Measurements from ENCODE around the gene FARS2.
A peak's percentile ranks its signal among the peaks of the same experiment; 100 is the strongest.

The FARS2 gene

DNA sequence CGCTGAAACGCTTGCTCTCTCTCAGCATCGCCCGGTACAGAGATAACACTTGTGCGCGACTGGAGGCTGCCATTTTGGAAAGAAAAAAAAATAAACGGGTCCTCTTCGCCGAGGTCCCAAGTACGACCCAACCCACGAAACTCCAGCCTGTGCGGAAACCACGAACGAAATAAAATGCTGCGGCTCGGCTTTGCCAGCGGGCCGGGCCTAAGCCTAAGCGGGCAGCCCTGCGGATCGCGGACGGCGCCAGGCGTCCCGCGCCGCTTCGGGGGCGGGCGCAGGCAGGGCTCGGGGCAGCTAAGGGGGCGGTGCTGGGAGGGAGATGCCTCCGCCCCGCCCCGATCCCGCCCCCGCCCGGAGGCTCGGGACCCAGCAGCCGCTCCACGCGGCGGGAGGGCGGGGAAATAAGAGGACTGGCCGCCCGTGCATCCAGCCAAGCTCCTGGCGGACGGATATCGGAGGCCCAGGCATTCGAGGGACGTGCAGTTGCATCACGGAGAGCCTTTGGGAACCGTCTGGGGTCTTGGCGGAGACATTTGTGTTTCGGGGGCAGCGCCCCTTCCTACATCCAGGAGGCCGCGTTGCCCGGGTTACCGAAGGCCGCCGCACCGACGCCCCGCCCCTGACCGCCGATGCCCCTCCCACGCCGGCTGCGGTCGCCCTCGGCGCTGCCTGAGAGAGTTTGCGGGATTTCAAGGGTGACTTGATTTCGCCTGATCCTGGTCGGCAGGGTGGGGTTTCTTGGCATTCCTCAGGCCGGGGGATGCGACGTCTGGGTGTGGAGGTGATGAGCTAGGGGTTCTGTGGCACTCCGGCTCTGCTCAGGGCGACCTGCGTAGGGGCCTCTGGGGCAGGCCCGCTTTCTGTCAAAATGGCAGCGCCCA is at the start of gene FARS2, which contains the start of gene LYRM4:
FARS2 (plus strand) TSS at position 853 of the 884 bp plus-strand sequence.
LYRM4 (minus strand) TSS at position 290 of the 884 bp plus-strand sequence; CDS start at position 73, 217 bp downstream.
- peak; percentile 78 to 79 for DNase-seq (ENCODE audit: low read depth in 2 of 2)

DNA sequence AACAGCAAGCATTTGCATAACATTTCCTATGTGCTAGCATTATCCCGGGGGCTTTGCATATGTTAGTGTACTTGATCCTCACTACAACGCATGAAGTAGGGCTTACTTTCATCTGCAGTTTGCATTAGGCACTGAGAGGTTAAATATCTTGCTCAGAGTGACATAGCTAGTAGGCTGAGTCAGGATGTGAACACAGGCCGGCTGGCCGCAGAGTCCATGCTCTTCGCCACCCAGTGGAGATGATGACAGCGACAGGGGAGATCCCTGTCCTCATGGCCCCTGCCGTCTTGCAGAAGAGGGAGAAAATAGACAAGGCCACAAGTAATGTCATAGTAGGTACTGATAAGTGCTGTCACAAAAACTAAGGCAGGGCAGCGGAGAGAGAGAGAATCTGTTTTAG is 47.5 kb upstream of the FARS2 start:
- DNase-seq (ENCODE audit: low read depth in 2 of 2), result no peak

- DNase-seq (ENCODE audit: low read depth in 2 of 2), result no peak
Measured at GRCh38 chr6:5214570-5215052, 46.7 kb upstream of the FARS2 start.

DNA sequence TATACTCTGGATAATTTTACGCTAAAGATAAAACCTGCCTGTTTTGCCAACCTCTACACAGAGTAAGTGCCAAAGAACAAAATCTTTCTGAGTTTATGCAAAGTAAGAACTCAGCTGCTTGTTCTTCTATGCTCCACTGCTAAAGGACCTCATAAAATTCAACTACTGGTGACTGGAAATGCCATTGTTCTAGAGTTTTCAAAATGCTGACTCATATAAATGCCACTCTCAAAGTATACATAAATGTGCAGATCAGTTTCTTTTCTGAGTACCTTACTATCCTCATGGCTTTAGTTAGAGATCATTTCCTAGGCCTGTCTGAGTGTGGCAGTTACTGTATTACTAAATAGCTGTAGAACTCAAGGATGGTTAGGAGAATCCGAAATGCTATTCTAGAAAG is 46.2 kb upstream of the FARS2 start:
- no peak for DNase-seq (ENCODE audit: low read depth in 2 of 2)

DNA sequence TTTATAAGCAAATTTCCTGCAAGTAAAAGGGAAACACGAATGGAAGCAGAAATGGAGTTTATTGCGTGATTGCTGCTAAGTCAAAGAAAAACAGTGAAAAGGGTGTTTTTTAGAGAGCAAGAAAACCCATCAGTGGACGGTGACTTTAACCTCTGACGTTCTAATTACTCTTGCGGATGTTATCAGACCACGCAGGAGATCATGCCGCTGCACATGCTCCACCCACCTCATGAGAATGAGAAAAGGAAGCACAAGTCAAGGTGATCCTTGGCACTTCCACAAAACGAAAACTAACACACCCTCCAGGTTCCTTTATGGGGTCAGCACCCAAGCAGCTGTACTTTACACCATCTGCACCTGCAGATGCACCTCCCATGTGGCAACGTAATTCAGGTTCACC is 45.5 kb upstream of the FARS2 start:
- no peak for DNase-seq (ENCODE audit: low read depth in 2 of 2)

GRCh38 chr6:5217356-5217755 is 44.0 kb upstream of the FARS2 start:
- no peak for DNase-seq (ENCODE audit: low read depth in 2 of 2)

GRCh38 chr6:5219011-5219691 is 42.2 kb upstream of the FARS2 start:
- DNase-seq (ENCODE audit: low read depth in 2 of 2), result no peak

DNA sequence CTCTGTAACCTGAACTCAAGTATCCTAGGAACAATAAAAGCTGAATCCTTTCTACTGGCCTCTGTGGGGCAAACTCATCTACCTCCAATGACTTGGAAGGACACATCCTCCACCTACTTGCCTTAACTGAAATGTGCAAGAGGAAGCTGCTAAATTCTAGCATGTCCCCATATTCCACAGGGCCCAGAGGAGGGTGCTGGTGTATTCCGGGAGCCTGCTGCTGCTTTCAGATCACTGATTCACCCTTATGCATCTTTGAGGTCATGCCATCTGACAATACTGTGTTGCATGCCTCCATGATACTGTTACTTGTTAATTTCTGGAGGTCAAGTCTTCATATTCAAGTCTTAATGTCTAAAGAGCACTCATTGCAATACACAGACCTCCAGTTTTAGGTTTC is 40.9 kb upstream of the FARS2 start:
- DNase-seq (ENCODE audit: low read depth in 2 of 2), result no peak

DNA sequence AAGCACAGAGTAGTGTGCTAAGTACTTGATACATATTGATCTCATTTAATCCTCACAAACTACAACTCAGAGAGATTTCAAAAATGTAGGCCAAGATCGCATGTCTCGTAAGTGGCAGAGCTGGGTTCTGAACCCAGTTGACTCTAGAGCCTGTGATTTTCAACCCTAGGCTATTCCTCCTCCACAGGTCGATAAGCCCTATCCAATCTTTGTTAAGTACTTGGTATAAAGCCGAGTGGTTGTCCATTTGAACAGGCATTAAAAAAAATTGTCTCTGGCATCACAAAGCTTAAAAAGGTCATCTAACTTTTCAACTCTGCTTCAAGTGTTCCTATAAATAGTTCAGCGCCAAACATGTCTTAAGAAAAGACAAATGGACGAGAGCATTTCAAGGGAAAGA is 38.0 kb upstream of the FARS2 start:
- no peak for DNase-seq (ENCODE audit: low read depth in 2 of 2)

DNA sequence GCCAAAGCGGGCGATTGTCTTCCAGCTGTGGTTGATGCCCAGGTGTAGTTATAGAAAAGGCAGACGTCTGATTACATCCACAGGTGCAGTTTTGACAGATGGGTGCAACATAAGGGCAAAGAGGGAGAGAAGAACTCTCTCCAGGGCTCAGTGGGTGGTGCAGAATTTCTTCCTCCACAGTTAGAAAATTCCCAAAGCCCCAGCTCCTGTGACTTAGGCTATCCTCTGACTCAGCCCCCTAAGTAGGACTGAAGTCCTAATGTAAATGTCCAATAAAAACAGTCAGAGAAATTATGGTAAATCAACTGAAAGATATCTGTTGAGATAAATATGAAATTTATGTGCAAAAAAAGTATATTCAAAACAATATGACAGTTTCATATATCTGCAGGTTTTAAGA is 32.0 kb upstream of the FARS2 start:
- no peak for DNase-seq (ENCODE audit: low read depth in 2 of 2)

DNA sequence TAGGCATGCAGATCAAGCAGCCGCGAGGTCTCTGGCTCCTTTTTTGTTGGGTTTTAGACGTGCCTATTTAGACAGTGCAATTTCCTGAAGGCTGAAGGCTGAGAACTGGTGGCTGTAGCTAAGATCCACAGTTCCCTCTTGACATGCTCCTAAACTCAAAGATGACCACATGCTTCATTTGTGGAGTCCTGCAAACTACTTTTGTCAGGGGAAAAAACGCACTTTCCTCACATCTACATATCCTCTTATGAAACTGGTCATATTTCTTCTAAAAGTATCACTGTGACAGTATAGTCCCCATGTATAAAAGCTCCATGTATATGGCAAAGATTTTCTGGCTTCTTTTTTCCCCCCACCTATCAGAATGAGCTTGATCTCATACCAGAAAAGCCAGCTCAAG is 31.2 kb upstream of the FARS2 start:
- DNase-seq (ENCODE audit: low read depth in 2 of 2), result no peak

- no peak for DNase-seq (ENCODE audit: low read depth in 2 of 2)
Measured at GRCh38 chr6:5231289-5231688, 30.0 kb upstream of the FARS2 start.

DNA sequence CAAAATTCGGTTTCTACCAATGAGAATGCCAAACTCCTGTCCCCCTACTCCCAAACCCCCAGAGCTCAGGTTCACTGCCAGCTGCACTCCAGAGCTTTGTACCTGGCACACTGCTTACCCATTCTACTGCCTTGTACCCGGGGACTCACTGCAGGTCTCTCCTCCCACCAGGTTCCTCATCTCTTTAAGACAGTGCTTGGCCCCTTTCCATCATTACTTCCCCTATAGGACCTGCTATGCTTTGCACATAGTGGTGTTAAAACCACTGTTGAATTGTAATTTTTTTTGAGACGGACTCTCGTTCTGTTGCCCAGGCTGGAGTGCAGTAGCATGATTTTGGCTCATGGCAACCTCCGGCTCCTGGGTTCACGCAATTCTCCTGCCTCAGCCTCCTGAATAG is 26.4 kb upstream of the FARS2 start:
- no peak for DNase-seq (ENCODE audit: low read depth in 2 of 2)

DNA sequence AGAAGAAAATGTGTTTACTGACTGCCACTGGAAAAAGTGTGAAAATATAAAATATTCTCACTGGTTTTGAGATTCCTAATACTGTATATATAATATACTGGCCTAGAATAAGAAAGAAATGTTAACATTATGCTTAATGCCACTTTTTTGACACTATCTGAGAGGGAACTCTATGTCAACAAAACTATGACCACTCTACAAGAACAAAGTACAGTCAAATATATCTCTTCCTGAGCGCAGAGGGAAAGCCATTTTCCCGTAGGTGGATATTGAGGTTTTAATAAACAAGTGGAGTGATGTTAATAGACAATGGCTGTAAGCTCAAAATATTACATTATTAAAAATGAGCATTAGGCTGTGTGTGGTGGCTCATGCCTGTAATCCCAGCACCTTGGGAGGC is 25.5 kb upstream of the FARS2 start:
- DNase-seq (ENCODE audit: low read depth in 2 of 2), result no peak

- no peak for DNase-seq (ENCODE audit: low read depth in 2 of 2)
Measured at GRCh38 chr6:5237805-5238204, 23.5 kb upstream of the FARS2 start.

- DNase-seq (ENCODE audit: low read depth in 2 of 2), result no peak
Measured at GRCh38 chr6:5238336-5238735, 23.0 kb upstream of the FARS2 start.

DNA sequence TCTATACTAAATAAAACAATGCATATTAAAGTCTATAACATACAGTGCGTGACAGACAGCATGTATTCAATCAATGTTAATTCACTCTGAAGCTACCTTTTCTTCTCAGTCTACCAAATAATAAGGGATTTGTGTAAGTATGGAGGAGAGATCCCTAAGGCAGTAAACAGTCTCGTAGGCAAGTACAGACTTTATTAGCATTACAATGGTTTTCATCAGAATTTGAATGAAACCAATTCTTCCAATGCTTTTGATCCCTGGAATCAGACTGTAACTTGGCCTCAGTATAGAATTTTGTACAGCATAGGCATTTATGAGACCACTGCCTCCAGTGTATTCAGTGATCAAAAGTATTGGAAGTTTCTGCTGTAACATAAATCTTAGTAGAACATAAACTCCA is 20.1 kb upstream of the FARS2 start:
- DNase-seq (ENCODE audit: low read depth in 2 of 2), result no peak

DNA sequence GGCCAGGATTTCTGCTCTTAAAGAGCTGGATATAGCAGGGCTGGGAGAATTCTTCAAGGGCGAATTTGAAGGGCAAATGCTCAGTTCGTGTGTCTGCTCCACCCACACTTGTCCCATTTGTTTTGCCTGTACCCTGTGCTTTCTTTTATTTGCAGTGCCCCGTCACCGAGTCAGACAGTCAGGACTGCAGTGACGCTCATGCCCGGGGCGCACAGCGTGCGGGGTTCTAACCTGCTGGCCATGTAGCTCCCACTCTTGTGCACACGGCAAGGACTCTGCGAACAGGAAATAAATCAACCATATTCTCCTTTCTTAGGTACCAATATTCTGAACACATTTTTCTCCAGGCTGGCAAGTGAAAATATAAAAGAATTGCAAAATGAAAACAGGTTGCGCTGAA is 18.2 kb upstream of the FARS2 start:
- DNase-seq (ENCODE audit: low read depth in 2 of 2), result no peak

DNA sequence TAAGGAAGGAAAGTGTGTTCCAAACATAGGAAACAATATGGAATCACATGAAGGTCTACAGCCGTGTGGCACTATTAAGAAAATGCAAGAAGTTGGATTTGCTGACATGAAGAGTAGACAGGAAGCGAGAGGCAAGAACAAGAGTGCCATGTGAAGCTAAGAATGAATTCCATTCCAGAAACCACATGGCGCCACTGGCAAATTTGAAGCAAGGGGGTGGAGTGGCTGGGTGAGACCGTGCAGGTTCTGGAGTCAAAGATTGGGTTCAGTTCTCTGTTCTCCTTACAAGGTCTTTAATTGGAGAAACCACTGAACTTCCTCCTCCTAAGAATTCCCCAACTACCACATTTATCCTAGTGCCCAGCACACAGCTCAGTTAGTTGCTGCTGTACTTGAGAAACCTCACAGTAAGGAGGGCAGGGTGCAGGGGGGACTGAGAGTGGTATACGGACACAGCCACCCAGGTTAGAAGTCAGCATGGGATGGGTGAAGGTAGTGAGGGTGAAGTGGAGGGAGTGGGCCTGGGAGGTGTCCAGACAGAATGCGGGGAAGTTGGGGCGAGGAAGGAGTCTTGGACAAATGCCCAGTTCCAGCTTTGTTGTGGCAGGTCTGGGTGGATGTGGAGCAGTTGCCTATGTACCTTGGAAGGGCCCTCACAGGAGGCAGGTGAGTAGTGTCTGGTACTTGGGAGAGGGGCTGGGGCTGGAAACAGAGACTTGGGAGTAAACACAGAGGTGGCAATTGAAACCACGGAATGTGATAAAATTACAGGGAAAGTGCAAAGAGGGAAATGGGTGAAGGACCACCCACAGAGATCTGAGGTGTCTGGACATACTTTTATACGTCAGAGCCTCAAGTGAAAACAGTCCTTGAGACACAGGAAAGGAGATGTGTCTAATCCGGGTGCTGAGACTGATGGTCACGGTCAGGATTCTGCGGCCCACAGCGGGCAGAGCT is 14.9 kb upstream of the FARS2 start:
- no peak for DNase-seq (ENCODE audit: low read depth in 2 of 2)

GRCh38 chr6:5247201-5247600 is 14.1 kb upstream of the FARS2 start:
- DNase-seq (ENCODE audit: low read depth in 2 of 2), result no peak

DNA sequence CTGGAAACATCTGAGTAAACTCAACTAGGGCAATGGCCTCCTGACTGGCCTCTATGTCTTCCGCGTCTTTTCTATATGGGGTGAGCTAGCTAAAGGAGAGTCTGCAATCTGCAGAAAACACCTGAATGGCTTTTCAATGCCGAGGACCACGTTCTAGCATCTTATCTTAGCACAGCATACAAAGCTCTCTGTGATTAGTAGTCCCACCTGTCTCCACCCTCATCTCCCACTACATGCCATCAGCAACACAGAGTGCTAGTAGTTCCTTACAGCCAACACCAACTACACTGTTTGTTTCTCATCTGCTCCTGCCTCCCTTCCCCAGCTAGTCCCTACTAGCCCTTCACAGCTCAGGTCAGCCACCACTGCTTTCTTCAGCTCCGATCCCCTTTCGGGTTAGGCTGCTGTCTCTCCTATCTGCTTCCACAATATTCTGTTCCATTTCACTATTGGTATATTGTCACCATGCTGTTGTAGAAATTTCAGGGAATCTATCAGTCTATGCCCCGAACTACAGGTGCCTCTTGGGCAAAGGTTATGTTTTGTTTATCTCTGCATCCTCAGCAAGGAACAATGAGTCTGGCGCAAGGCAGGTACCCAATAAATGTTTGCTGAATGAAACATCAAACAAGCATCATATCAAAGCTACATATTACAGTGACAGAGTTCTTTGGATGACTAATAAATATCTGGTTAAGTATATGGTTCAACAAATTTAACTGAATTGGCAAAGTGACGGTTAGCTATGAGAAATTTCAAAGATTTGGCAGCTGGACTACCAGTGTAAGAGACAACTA is 12.8 kb upstream of the FARS2 start:
- DNase-seq (ENCODE audit: low read depth in 2 of 2), result no peak
